Smooth muscle cell (in vitro differentiated cells): ENCODE results near the gene MORF4L1. TPM values are rescaled to one million over a fixed set of nuclear protein-coding genes. Genes with fewer than 3 reads are reported as not detected.

Source experiments
- DNase-seq: peaks from one replicate; lab custom pipeline; 2025; ENCODE audit not compliant: unreplicated experiment; lab: John Stamatoyannopoulos, UW
- H2AFZ ChIP-seq: fragments of 200-600 bp; sonication (generic); 2 replicates; pipeline ENCODE4 v1.6.0; 2016; ENCODE audit warnings: antibody characterized with exemption, low read depth, mild to moderate bottlenecking
- H3F3A ChIP-seq: fragments of 200-600 bp; sonication (generic); 2 replicates; pipeline ENCODE4 v1.6.0; 2017; ENCODE audit warnings: antibody characterized with exemption, low read depth
- H3K27ac ChIP-seq: fragments of 200-600 bp; sonication (generic); 2 replicates; pipeline ENCODE4 v1.5.1; 2016; ENCODE audit warnings: low read depth, mild to moderate bottlenecking
- H3K27me3 ChIP-seq: fragments of 200-600 bp; sonication (generic); 2 replicates; pipeline ENCODE4 v1.6.1; 2016; ENCODE audit warnings: low read depth, mild to moderate bottlenecking
- H3K36me3 ChIP-seq: fragments of 200-600 bp; sonication (generic); 2 replicates; pipeline ENCODE4 v1.5.1; 2016; ENCODE audit warnings: low read depth
- H3K4me1 ChIP-seq: fragments of 200-600 bp; sonication (generic); 2 replicates; pipeline ENCODE4 v1.5.1; 2016; ENCODE audit warnings: low read depth
- H3K4me2 ChIP-seq: fragments of 200-600 bp; sonication (generic); 2 replicates; pipeline ENCODE4 v1.6.0; 2016; ENCODE audit warnings: mild to moderate bottlenecking
- H3K4me3 ChIP-seq: fragments of 200-600 bp; sonication (generic); 2 replicates; pipeline ENCODE4 v1.5.1; 2016; ENCODE audit warnings: mild to moderate bottlenecking
- H3K79me2 ChIP-seq: fragments of 200-600 bp; sonication (generic); 2 replicates; pipeline ENCODE4 v1.6.0; 2016; ENCODE audit warnings: low read depth, mild to moderate bottlenecking
- H3K9ac ChIP-seq: fragments of 200-600 bp; sonication (generic); 2 replicates; pipeline ENCODE4 v1.6.0; 2016; ENCODE audit warnings: low read depth
- H3K9me3 ChIP-seq: fragments of 200-600 bp; sonication (generic); replicated peaks from 2 replicates; pipeline ENCODE4 v1.5.1; 2016; ENCODE audit warnings: low read depth
- H4K20me1 ChIP-seq: fragments of 200-600 bp; sonication (generic); 2 replicates; pipeline ENCODE4 v1.6.0; 2016; ENCODE audit warnings: low read depth
- CTCF ChIP-seq: fragments of 200-600 bp; sonication (generic); IDR thresholded peaks from 2 replicates; pipeline ENCODE4 v1.5.1; 2017; ENCODE audit warnings: borderline replicate concordance, mild to moderate bottlenecking, antibody characterized with exemption; ENCODE audit not compliant: insufficient read depth, poor library complexity, severe bottlenecking
- WGBS: methylation state at CpG from one replicate; pipeline ENCODE4 v1.1.7; 2016; ENCODE audit warnings: low lambda C conversion rate; 5-methylcytosine and 5-hydroxymethylcytosine counted together
- polyA plus RNA-seq: library from polyadenylated mRNA; unstranded; fragments of >200 nt; fragmentation: Nextera tagmentation; extraction: Ambion mirVana; gene quantifications from 2 replicates; pipeline ENCODE4 v1.2.1, GENCODE V29; 2016
- total RNA-seq: library from RNA; depleted of rRNA; stranded (reverse); fragments of >200 nt; gene quantifications from 2 replicates; pipeline ENCODE4 v1.2.3, GENCODE V29; 2014

MORF4L1 gene
- total and polyA plus RNA-seq, 2 experiments from 2014 or later, result 399 to 457 TPM

GRCh38 chr15:78929536-78930264, 57.0 kb downstream of the MORF4L1 start:
- no peaks in the 10 kb centered on the region for H3K79me2 ChIP-seq
- no peak overlapping the region for H3K27ac ChIP-seq
- H3K36me3 ChIP-seq, result no peaks in the 10 kb centered on the region
- peaks cover 22% of the 10 kb centered on the region for H4K20me1 ChIP-seq
- TF ChIP-seq CTCF, result no peak
- 93% methylated on average over 16 of the region's 16 CpGs for WGBS
- no peak for DNase-seq
- no peak overlapping the region for H2AFZ ChIP-seq
- H3K9ac ChIP-seq, result no peak overlapping the region
- no peak overlapping the region for H3K4me3 ChIP-seq
- no peak overlapping the region for H3K4me2 ChIP-seq
- no peaks in the 10 kb centered on the region for H3K27me3 ChIP-seq
- H3K4me1 ChIP-seq, result no peaks in the 10 kb centered on the region
- H3K9me3 ChIP-seq, result no peaks in the 10 kb centered on the region
- H3F3A ChIP-seq, result no peaks in the 10 kb centered on the region

- Histone ChIP-seq H3K4me2 (no peak overlapping the region), H4K20me1 (peaks cover 12% of the 10 kb centered on the region), H3K27me3 (no peaks in the 10 kb centered on the region), H3F3A (no peaks in the 10 kb centered on the region), H3K36me3 (no peaks in the 10 kb centered on the region), H3K79me2 (no peaks in the 10 kb centered on the region), H3K27ac (no peak overlapping the region), H3K9ac (no peak overlapping the region), H2AFZ (no peak overlapping the region), H3K4me1 (no peaks in the 10 kb centered on the region), H3K9me3 (no peaks in the 10 kb centered on the region), H3K4me3 (no peak overlapping the region)
- DNase-seq, result no peak
- no peak for TF ChIP-seq CTCF
- WGBS, result 75% methylated on average over 11 of the region's 11 CpGs
Observed at GRCh38 chr15:78930577-78931388, 58.1 kb downstream of the MORF4L1 start.

GRCh38 chr15:78931439-78932257, 59.0 kb downstream of the MORF4L1 start:
- no peaks in the 10 kb centered on the region for H3K27me3 ChIP-seq
- DNase-seq, result no peak
- H2AFZ ChIP-seq, result no peak overlapping the region
- WGBS, result 95% methylated on average over 21 of the region's 21 CpGs
- no peak overlapping the region for H3K27ac ChIP-seq
- no peaks in the 10 kb centered on the region for H3K36me3 ChIP-seq
- H3K4me2 ChIP-seq, result no peak overlapping the region
- H4K20me1 ChIP-seq, result peaks cover 3% of the 10 kb centered on the region
- TF ChIP-seq CTCF, result no peak
- H3F3A ChIP-seq, result no peaks in the 10 kb centered on the region
- no peak overlapping the region for H3K9ac ChIP-seq
- H3K79me2 ChIP-seq, result no peaks in the 10 kb centered on the region
- H3K4me1 ChIP-seq, result no peaks in the 10 kb centered on the region
- no peak overlapping the region for H3K4me3 ChIP-seq
- H3K9me3 ChIP-seq, result no peaks in the 10 kb centered on the region
